HG03139 (cell line): ENCODE data around the gene DND1.
"Not testable (repeated sequence)": the region's sequence is repeated elsewhere in the genome, so short reads cannot be mapped to it uniquely, and the experiment has no call there.

Experiments used
- ATAC-seq: cut with Tn5 transposase; IDR thresholded peaks from one replicate; pipeline ENCODE4 v1.9.1; 2021; ENCODE audit not compliant: unreplicated experiment

The DND1 gene

GRCh38 chr5:140673187-140673976 lies at the start of gene DND1:
Gene DND1, minus strand, starts transcription at chr5:140673576. Its CDS starts 34 bp downstream, at chr5:140673542.
- no peak for ATAC-seq

- not testable (repeated sequence) for ATAC-seq
Measured at GRCh38 chr5:140721395-140721794, 48.0 kb upstream of the DND1 start.

GRCh38 chr5:140720738-140721137 lies 47.4 kb upstream of the DND1 start:
- not testable (repeated sequence) for ATAC-seq

- ATAC-seq, result no peak
Measured at GRCh38 chr5:140718266-140718592, 44.9 kb upstream of the DND1 start.

GRCh38 chr5:140716238-140716637 lies 42.9 kb upstream of the DND1 start:
- not testable (repeated sequence) for ATAC-seq

- no peak for ATAC-seq
Measured at GRCh38 chr5:140713562-140714094, 40.3 kb upstream of the DND1 start.

GRCh38 chr5:140711794-140712193 lies 38.4 kb upstream of the DND1 start:
- ATAC-seq, result no peak

GRCh38 chr5:140710899-140711552 lies 37.6 kb upstream of the DND1 start:
- ATAC-seq, result peak; percentile 85

- ATAC-seq, result not testable (repeated sequence)
Measured at GRCh38 chr5:140708787-140709186, 35.4 kb upstream of the DND1 start.

- ATAC-seq, result no peak
Measured at GRCh38 chr5:140707812-140708211, 34.4 kb upstream of the DND1 start.

GRCh38 chr5:140700177-140701144 lies 27.1 kb upstream of the DND1 start, which contains the start of gene ZMAT2:
Gene ZMAT2, plus strand, starts transcription at chr5:140700447. Its CDS starts 14 bp downstream, at chr5:140700461.
- peak; percentile 96 for ATAC-seq

GRCh38 chr5:140696891-140697492 lies 23.6 kb upstream of the DND1 start:
- no peak for ATAC-seq

GRCh38 chr5:140694276-140694675 lies 20.9 kb upstream of the DND1 start:
- no peak for ATAC-seq

GRCh38 chr5:140690941-140691924 lies 17.9 kb upstream of the DND1 start, which contains the start of the genes HARS1 and HARS2:
Gene HARS1, minus strand, starts transcription at chr5:140691370. Its CDS starts 66 bp downstream, at chr5:140691304.
Gene HARS2, plus strand, starts transcription at chr5:140691455. Its CDS starts 194 bp downstream, at chr5:140691649.
- peak; percentile 97 for ATAC-seq

GRCh38 chr5:140690376-140690932 lies 17.1 kb upstream of the DND1 start:
- ATAC-seq, result no peak

GRCh38 chr5:140678993-140679392 lies 5.6 kb upstream of the DND1 start:
- ATAC-seq, result no peak

- peak; percentile 44 for ATAC-seq
Measured at GRCh38 chr5:140677947-140678346, 4.6 kb upstream of the DND1 start.

- ATAC-seq, result no peak
Measured at GRCh38 chr5:140674629-140675028, 1.3 kb upstream of the DND1 start.

- no peak for ATAC-seq
Measured at GRCh38 chr5:140674211-140674610, 835 bp upstream of the DND1 start.
